Measurements from ENCODE around the gene SCAF8.
"Not testable (repeated sequence)": the region's sequence is repeated elsewhere in the genome, so short reads cannot be mapped to it uniquely, and the experiment has no call there.

Gene SCAF8

DNA sequence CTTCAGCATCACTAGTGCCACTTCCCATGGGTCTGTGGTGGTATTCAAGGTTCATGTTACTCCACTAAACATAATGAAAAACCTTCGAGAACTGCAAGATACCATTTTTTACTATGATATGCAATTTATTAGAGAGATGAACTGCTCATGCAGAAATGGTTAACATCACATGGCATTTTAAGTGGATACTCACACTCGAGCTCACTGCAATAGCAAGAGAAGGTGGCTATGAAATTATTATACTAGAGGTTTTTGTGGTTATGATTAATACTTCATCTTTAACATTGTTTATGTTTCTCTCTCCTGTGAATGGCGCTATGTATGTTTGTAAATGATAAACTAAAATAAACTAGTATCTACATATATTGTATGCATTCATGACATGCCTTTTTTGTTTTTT is 35.1 kb downstream of the SCAF8 start:
- in situ Hi-C loops (cut with MboI; ENCODE audit: low sequenced_read_pairs) = no loop called here

DNA sequence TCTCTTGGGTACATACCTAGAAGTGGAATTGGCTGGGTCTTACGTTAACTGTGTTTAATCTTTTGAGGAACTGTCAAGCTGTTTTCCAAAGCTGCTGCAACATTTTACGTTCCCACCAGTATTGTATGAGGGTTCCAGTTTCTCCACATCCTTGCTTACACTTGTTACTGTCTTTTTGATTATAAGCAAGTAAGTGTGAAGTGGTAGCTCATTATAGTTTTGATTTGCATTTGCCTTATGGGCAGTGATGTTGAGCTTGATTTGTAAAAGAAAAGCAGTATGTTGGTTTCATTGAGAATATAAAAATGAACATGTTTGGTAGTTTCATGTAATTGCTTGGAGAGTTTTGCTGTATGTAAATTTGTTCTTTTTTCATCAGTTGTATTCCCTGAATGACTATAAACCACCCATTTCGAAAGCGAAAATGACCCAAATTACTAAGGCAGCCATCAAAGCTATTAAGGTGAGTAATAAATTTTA is 40.4 kb downstream of the SCAF8 start:
- in situ Hi-C loops (cut with MboI; ENCODE audit: low sequenced_read_pairs) = no loop called here

DNA sequence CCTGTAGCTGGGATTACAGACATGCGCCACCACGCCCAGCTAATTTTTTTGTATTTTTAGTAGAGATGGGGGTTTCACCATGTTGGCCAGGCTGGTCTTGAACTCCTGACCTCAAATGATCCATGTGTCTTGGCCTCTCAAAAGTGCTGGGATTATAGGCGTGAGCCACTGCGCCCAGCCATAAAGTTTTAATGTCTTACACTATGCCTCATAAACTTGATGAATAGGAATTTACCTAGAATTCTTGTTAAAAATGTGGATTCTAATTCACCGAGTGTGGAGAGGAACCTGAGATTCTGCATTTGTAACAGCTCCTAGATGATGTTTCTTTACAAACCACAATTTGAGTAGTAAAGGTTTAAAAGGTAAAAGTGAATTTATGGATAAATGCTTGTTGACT is 45.9 kb downstream of the SCAF8 start:
- in situ Hi-C loops (cut with MboI; ENCODE audit: low sequenced_read_pairs) = not testable (repeated sequence)

DNA sequence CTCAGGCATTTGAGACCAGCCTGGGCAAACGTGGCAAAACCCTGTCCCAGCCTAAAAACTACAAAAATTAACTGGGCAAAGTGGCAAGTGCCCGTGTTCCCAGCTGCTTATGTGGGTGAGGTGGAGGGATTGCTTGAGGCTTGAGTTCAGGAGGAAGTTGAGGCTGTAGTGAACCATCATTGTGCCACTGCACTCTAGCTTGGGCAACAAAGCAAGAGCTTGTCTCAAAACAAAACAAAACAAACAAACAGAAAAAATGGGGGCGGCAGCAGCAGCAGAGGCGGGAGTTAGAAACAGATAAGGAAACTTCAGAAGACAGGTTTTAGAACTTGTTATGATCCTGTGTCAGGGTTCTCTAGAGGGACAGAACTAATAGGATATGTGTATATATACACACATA is 49.0 kb downstream of the SCAF8 start:
- in situ Hi-C loops (cut with MboI; ENCODE audit: low sequenced_read_pairs) = no loop called here

DNA sequence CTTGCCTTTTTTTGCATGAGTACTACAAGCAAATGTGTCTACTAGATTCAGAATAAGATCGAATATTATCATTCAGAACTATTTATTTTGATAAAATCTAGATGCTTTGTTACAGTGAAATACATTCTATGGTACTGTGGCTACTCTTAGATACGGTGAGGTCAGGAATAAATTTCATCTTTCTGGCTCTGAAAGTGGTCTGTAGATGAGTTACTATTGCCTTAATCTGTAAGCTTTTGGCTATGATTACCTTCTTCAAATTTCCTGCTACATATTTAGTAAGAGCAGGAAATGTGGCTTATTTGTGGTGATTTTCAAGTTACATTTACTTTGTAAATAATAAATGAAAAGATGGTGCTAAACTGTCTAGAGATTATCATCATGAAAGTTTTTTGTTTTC is 50.0 kb downstream of the SCAF8 start:
- in situ Hi-C loops (cut with MboI; ENCODE audit: low sequenced_read_pairs) = no loop called here

DNA sequence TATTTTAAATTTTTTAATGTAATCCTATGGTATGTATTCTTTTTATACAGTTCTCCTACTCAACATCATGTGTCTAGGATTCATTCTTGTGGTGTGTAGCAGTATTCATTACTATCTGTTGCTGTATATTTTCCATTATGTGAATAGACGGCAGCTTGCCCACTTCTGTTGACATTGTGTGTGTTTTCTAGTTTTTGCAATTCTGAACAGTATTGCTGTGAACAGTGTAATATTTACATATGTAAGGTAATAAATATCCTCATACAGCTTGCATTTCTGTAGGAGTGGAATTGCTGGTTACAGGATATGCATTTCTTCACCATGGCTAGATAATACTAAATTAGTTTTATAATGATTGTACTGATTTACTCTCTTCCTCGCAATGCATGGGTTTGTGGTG is 51.9 kb downstream of the SCAF8 start:
- in situ Hi-C loops (cut with MboI; ENCODE audit: low sequenced_read_pairs) = no loop called here

DNA sequence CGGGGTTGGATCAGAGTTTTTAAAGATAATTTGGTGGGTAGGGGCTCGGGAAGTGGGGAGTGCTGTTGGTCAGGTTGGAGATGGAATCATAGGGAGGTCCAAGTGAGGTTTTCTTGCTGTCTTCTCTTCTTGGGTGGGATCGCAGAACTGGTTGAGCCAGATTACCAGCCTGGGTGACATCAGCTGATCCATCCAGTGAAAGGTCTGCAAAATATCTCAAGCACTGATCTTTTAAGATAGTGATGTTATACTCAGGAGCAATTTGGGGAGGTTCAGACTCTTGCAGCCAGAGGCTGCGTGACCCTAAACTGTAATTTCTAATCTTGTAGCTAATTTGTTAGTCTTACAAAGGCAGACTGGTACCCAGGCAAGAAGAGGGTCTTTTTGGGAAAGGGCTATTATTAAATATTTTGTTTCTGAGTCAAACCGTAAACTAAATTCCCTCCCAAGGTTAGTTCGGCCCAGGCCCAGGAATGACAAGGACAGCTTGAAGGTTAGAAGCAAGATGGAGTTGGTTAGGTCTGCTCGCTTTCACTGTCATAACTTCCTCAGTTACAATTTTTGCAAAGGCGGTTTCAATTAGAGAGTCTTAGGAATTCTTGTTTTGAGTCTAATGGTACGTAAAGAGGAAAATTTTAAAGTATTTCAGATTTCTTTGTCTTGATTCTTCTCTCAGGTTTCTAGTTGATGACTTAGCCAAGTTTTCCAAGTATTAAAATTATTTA is 53.1 kb downstream of the SCAF8 start:
- in situ Hi-C loops (cut with MboI; ENCODE audit: low sequenced_read_pairs) = no loop called here

DNA sequence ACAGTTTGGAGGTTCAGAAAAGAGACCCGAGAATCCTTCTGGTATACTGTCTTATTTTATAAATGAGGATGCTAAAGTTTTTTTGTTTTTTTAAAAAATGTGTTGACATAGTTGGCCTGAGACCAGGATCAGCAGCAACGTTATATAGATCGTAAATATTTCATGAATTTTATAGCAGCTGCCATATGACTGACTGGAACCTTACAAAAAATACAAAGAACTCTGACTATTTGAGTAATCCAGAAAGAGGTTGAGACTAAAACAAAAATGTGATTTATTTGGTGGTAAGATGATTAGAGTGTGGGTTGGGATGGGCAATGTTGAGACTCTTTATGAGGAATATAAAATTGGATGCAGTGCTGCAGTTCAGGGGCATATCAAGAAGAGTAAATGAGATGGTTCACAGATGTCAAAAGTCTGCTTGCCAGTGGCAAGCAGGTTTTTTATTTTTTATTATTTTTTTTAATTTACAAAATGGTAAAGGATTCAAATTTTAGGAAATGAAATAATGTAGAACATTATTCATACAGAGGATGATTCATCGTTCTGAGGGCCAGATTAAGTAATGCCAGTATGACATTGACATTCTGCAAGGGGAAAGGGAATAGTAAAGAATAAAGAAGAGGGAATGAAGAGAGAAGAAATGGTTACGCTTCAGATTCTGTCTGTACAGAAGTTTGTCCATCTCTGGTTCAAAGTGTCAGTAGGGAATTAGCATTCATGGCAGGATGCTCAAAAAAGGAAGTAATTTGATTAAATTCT is 58.5 kb downstream of the SCAF8 start:
- in situ Hi-C loops (cut with MboI; ENCODE audit: low sequenced_read_pairs) = no loop called here

DNA sequence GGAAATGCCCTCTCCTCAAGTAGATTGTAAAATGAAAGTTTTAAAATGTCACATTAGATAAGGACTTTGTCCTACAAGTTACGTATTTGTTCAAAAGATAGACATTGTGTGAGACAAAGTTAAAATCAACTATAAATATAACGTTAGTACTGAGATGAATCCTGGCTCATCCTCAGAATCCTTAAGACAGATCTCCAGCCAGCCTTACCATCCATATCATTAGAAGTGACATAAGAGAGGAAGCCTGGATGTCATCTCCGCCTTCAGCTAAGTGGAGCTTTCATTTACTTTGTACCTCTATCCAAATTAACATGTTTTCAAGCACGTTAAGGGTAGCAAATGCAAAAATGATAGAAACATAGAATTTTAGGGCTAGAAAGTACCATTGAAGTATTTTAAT is 59.1 kb downstream of the SCAF8 start:
- in situ Hi-C loops (cut with MboI; ENCODE audit: low sequenced_read_pairs) = no loop called here

DNA sequence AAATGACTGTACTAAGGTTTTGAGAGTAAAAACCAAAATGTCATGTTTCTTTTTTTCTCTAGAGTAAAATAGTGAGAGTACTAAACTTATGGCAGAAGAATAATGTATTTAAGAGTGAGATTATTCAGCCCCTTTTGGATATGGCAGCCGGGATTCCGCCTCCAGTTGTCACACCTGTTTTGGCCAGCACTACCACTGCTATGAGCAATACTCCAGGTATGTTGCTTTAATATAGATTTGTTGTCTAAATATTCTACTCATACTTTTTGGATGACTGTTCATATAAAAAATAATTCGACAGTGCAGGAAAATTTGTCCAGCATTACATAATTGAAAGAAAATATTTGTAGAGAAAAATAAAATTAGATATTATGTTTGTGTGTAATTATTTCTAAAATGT is 59.5 kb downstream of the SCAF8 start:
- in situ Hi-C loops (cut with MboI; ENCODE audit: low sequenced_read_pairs) = no loop called here

DNA sequence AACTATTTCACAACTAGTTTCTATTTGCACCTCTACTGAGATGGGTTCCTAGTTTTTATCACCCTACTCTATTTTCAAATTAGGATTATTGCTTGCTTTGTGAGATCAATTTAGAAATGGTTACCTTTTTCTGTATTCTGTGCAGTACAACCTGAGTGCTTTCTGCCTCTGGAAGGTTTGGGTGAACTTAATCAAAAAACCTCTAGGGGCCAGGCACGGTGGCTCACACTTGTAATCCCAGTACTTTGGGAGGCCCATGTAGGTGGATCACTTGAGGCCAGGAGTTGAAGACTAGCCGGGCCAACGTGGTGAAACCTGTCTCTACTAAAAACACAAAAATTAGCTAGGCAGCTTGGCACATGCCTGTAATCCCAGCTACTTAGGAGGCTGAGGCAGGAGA is 63.3 kb downstream of the SCAF8 start:
- in situ Hi-C loops (cut with MboI; ENCODE audit: low sequenced_read_pairs) = no loop called here

DNA sequence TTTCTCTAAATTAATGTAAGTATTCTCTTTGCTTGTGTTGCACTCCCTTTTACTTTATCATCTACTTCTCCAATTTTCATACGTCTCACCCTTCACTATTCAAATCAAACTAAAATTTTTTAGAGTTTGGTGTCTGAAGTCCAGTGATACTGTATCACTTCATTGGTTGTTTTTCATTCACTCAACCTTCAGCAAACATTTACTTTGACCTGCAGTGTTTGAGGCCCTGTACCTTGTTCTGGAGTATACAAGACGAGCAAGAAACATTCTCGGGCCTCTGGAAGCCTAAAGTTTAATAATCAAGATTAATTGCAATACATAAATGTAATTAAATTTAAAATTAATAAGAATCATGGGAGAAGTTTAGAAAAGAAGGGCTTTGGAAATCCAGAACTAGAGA is 64.6 kb downstream of the SCAF8 start:
- in situ Hi-C loops (cut with MboI; ENCODE audit: low sequenced_read_pairs) = no loop called here

DNA sequence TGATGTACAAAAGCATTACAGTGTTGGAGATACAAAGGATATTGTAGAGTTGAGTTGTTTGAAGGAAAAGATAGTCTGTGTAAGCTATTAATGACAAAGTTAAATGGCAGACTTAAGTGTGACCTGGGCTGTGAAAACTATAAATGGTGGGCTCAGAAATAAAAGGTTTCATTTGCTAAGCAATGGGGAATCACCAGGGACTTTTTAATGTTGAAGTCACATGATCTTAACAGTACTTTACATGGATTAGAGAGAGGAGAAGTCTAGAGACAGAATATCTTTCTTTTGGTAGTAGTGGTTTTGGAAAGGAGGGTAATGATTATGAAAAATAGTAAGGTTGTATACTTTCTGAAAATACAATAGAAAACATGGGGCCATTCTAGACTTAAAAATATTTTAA is 67.1 kb downstream of the SCAF8 start:
- in situ Hi-C loops (cut with MboI; ENCODE audit: low sequenced_read_pairs) = no loop called here

DNA sequence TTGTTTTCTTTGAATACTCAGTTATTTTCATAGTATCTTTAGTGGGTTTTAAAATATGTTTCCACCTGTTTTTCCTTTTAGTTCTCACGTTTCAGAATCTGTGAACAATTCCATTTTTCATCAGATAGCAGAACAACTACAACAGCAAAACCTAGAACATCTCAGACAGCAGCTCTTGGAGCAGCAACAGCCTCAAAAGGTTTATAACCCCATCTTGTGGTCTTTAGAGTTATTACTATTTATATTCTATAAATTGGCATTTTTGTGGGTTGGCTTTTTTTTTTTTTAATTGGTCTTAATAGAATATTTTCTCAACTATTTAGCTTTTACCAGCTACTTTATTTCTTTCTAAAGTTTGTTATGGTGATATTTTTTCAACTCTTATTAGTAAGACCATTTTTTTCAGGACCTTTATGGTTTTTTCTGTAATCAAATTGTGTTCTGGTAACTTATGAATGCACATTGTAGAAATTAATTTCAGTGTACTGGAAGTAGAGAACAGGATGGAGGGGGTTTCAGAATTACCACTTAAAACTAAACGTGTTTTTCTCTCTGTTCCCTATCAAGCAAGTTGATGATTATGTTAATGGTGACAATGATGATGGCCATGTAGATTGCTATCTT is 72.2 kb downstream of the SCAF8 start:
- in situ Hi-C loops (cut with MboI; ENCODE audit: low sequenced_read_pairs) = no loop called here

DNA sequence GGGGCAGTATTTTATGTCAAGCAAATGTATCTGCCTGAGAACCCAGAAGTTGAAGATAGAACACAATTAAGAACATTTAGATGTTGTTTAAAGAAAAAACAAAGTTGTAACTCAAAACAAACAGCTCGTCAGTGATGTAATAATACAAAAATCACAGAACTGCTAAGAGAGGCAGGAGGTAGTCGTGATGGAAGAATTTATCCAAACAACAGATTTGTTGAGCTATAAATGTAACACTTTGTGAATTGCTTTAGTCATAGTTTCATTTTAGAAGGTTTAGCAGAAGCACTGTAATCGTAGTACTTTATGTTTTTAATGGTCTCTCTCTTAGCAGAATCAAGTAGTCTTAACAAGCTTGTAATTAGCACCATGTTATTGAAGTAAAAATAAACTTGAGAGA is 73.6 kb downstream of the SCAF8 start:
- in situ Hi-C loops (cut with MboI; ENCODE audit: low sequenced_read_pairs) = no loop called here

DNA sequence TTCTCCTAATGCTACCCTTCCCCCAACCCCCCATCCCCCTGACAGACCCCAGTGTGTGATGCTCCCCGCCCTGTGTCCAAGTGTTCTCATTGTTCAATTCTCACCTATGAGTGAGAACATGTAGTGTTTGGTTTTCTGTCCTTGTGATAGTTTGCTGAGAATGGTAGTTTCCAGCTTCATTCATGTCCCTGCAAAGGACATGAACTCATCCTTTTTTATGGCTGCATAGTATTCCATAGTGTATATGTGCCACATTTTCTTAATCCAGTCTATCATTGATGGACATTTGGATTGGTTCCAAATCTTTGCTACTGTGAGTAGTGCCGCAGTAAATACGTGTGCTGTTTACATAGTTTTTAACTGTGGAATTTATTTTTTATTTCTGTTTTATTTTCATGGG is 78.4 kb downstream of the SCAF8 start:
- in situ Hi-C loops (cut with MboI; ENCODE audit: low sequenced_read_pairs) = not testable (repeated sequence)

DNA sequence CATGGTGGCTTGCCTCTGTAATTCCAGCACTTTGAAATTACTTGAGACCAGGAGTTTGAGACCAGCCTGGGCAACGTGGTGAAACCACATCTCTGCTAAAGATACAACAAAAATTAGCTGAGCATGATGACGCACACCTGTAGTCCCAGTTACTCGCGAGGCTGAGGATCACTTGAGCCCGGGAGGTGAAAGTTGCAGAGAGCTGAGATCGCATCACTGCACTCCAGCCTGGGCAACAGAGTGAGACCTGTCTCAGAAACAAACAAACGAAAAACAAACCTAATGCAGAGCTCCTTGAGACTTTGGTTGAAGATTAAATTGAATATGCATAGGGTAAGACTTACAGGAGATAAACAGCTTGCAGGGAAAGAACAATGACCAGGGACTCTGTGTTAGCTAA is 80.8 kb downstream of the SCAF8 start:
- in situ Hi-C loops (cut with MboI; ENCODE audit: low sequenced_read_pairs) = no loop called here

DNA sequence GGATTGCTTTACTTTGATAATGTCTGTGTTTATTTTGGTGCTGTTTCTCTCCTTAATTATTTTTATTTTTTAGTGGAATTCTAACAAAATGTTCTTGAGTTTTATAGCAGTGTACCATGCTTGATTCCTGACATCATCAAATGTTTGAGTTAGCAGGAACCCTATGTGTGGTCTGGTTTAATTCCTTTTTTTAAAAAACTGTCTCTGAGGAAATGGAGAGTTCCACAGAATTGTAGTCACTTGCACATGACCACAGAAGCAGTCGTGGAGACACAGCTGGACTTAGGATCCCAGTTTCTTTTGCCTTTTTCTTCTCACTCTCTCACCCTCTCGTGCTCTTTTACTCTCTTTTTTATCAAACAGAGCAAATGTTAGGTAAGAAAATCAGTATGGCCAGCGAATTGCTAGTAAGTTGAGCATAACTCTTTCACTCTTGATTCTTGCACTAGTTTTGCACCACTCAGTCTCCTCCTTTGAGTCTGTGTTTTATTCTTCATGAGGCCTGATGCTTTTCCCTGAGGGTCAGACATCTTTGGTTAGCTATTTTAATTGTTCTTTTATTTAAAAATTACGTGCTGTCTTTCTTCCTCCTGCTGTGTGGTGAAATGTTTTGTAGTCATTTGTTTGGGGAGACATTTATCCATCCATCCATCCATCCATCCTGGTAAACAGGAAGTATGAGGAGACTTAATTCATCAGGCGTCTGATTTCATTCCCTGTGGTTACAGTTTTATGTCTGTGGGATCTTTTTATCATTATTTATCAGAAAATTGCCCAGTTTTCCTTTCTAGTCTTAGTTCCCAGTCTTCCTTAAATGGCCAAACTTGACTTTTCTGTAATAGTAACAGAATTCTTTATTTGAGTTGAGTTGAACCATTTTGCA is 83.0 kb downstream of the SCAF8 start:
- in situ Hi-C loops (cut with MboI; ENCODE audit: low sequenced_read_pairs) = no loop called here

DNA sequence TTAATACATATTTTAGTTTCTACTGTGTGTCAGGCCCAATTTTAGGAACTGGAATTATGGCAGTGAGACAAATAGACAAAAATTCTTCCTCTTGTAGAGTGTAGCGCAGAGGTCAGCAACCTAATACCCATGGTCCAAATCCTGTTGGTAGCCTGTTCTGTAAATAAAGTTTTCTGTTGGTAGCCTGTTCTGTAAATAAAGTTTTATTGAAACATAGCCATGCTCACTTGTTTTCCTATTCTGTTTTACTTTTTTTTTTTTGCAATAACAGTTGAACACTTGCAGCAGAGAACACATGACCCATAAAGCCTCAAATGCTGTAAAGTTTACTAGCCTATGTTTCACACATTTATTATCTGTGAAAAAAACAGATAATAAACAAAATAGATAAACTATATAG is 87.9 kb downstream of the SCAF8 start:
- in situ Hi-C loops (cut with MboI; ENCODE audit: low sequenced_read_pairs) = no loop called here

DNA sequence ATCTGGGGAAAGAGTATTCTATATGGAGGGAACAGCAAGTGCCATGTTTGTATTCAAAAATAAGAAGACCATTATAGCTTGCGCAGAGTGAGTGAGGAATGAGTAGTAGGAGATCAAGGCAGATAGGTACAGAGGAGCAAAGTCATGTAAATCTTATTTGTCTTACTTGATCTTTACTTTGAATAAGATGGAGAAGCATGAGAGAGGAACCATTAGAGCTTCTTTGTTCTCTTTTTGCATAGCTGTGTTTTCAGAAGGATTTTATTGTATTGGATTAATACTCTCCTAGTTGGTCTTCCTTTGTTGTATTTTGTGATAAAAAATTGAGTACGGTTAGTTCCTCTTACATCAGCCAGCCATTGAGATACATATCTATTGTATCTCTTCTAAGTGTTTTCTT is 88.4 kb downstream of the SCAF8 start:
- in situ Hi-C loops (cut with MboI; ENCODE audit: low sequenced_read_pairs) = no loop called here

DNA sequence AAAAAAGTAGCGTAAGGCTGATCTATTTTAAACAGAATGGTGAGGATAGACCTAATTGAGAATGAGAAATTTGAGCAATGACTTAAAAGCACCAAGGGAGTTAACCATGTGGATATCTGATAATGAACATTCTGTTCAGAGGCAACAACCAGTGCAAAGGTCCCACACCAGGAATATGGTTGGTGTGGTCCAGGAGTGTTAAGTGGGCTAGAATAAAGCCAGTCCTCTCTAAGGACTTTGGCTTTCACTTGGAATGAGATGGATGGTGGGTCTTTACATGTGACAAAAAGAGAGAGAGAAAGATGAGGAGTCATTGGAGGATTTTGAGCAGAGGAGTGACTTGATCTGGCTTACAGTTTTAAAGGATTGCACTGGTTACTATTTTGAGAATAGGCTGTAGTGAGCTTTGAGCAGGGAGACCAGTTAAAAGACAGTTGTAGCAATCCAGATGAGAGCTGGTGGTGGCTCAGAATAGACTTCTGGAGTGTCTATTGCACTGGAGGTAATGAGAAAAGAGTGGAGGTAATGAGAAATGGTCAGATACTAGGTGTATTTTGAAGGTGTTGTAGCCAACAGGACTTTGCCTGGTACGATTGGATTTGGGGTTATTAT is 89.8 kb downstream of the SCAF8 start:
- in situ Hi-C loops (cut with MboI; ENCODE audit: low sequenced_read_pairs) = no loop called here
